Measurements from ENCODE around the gene SMCO2. TPM values are rescaled to one million over a fixed set of nuclear protein-coding genes. Genes with fewer than 3 reads are reported as not detected.
A peak's percentile ranks its signal among the peaks of the same experiment; 100 is the strongest.

The SMCO2 gene
- total RNA-seq, 1 experiment from 2014 or later = not detected

DNA sequence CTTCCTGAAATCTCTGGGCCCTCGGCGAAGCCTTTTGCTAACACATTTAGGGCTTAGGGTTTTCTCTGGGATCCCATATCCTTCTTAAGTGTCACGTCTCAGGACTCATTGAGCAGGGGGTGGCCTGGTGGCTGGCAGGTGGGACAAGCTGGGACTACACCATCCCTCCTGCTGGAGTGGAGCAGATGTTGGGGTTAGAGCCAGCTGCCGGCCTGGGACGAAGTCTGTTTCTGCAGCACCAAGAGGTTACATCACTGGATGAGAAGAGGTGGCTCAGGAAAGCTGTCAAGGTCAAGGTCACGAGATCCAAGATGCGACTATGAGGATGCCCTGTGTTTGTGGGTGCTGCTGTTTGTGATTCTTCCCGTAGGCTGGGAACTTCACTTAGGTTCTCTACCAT lies 16.3 kb downstream of the SMCO2 start:
- H3K4me1 ChIP-seq (replicated peaks) = peaks cover 29% of the 10 kb centered on the region

DNA sequence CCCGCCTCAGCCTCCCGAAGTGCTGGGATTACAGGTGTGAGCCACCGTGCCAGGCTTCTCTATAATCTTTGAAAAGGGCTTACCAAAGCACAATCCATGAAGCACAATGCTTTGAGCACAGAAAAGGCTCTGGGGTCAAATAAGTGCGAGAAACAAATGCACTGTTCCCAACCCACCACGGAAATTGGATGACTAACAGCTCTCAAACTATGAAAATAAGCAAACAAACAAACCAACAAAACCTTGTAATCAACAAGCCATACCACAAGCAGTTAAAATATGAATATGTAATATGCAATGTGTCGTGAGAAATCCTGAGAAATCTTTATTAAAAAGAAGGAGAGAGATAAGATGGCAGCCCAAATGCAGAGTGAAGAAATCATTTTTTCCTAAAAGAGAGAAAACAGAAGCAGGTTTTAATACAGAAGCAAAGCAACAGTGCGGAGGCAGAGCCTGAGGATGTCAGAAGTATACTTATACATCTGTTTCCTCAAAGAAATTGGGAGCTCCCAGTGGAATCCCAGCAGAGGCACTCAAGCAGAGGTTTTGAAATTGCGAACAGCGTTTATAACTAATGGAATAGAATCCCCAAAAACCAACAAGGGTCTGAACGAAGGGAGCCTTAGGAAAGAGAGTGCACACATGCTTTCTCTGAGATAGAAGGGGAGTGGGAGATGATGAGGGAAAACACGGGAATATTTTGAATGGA lies 17.1 kb downstream of the SMCO2 start:
- DNase-seq (ENCODE audit: low read depth in 1 of 2, low spot score in 2 of 2) = no peak
- Histone ChIP-seq H3K4me3 (no peak overlapping the region), H3K9me3 (replicated peaks) (no peaks in the 10 kb centered on the region), H3K36me3 (no peaks in the 10 kb centered on the region), H3K4me1 (replicated peaks) (peaks cover 29% of the 10 kb centered on the region), H3K27me3 (replicated peaks) (no peaks in the 10 kb centered on the region), H3K27ac (no peak overlapping the region)

More for the DNA sequence above, 16.3 kb downstream of the SMCO2 start:
- Histone ChIP-seq H3K36me3 (no peaks in the 10 kb centered on the region), H3K4me3 (no peak overlapping the region), H3K27me3 (replicated peaks) (no peaks in the 10 kb centered on the region), H3K27ac (no peak overlapping the region), H3K9me3 (replicated peaks) (no peaks in the 10 kb centered on the region)
- no peak for DNase-seq (ENCODE audit: low read depth in 1 of 2, low spot score in 2 of 2)

- Histone ChIP-seq H3K27ac (no peak overlapping the region), H3K4me3 (no peak overlapping the region), H3K4me1 (replicated peaks) (peaks cover 29% of the 10 kb centered on the region), H3K27me3 (replicated peaks) (no peaks in the 10 kb centered on the region), H3K36me3 (no peaks in the 10 kb centered on the region), H3K9me3 (replicated peaks) (no peaks in the 10 kb centered on the region)
- DNase-seq (ENCODE audit: low read depth in 1 of 2, low spot score in 2 of 2) = no peak
Observed at GRCh38 chr12:27464220-27464554, 17.7 kb downstream of the SMCO2 start.

DNA sequence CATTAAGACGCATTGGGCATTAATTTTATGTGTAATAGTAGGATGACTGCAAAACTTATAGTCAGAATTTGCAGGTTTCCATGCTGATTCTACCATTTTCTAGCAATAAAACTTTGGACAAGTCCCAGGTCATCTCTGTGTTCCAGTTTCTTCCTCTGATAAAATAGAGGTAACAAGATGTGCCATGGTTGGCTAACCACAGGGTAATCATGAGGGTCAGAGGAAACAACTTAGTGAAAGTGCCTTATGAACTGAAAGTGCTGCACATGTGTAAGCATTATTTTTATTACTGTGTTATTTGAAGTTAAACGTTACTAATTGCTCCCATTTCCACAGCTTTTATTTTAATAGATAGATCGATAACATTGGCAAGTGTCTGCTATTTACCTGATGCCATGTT lies 21.1 kb downstream of the SMCO2 start:
- H3K4me1 ChIP-seq (replicated peaks) = peaks cover 7% of the 10 kb centered on the region
- no peaks in the 10 kb centered on the region for H3K27me3 ChIP-seq (replicated peaks)
- no peaks in the 10 kb centered on the region for H3K36me3 ChIP-seq
- DNase-seq (ENCODE audit: low read depth in 1 of 2, low spot score in 2 of 2) = no peak
- H3K27ac ChIP-seq = no peak overlapping the region
- H3K4me3 ChIP-seq = no peak overlapping the region
- no peaks in the 10 kb centered on the region for H3K9me3 ChIP-seq (replicated peaks)

DNA sequence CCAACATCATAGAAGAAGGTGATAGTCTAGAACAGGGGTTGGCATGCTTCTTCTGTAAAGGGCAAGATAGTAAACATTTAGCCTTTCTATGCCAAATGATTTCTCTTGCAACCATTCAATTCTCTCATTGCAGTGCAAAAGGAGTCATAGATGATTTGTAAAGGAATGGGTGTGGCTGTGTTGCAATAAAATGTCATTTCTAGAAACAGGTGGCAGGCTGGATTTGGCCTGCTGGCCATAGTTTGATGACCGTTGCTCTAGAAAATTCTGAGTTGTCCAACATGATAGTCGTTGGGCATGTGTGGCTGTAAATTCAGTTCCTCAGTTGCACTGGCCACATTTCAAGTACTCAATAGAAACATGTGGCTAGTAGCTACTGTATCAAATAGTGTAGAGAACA lies 21.7 kb downstream of the SMCO2 start:
- no peak for DNase-seq (ENCODE audit: low read depth in 1 of 2, low spot score in 2 of 2)
- Histone ChIP-seq H3K4me1 (replicated peaks) (peaks cover 1% of the 10 kb centered on the region), H3K27me3 (replicated peaks) (no peaks in the 10 kb centered on the region), H3K9me3 (replicated peaks) (no peaks in the 10 kb centered on the region), H3K27ac (no peak overlapping the region), H3K36me3 (no peaks in the 10 kb centered on the region), H3K4me3 (no peak overlapping the region)

GRCh38 chr12:27469176-27469736 lies 22.7 kb downstream of the SMCO2 start:
- peaks cover 3% of the 10 kb centered on the region; the same call in 1 of the 2 replicates for H3K4me1 ChIP-seq (replicated peaks)
- no peak overlapping the region for H3K4me3 ChIP-seq
- no peaks in the 10 kb centered on the region for H3K36me3 ChIP-seq
- no peak overlapping the region for H3K27ac ChIP-seq
- H3K9me3 ChIP-seq (replicated peaks) = no peaks in the 10 kb centered on the region
- DNase-seq (ENCODE audit: low read depth in 1 of 2, low spot score in 2 of 2) = no peak
- no peaks in the 10 kb centered on the region for H3K27me3 ChIP-seq (replicated peaks)

DNA sequence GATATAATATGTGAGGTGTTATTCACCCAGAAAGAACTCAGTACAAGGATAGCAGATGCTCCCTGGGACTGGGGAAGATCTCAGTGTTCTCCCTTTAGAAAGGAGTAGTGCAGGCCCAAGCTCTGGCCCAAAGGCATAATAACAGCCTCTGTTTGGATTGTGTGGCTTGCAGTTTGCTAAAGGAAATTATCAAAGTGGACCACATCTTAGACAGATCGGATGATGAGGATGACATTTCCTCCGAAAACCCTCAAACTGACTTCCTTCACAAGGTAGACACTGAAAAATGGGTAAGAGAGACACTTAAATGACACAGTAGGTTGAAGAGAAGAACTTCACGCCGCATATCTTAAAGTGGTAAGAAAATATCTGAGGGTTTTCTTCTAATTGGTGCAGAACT lies 26.1 kb downstream of the SMCO2 start:
- H3K4me3 ChIP-seq = no peak overlapping the region
- no peaks in the 10 kb centered on the region for H3K36me3 ChIP-seq
- no peaks in the 10 kb centered on the region for H3K27me3 ChIP-seq (replicated peaks)
- H3K27ac ChIP-seq = no peak overlapping the region
- H3K9me3 ChIP-seq (replicated peaks) = peaks cover 5% of the 10 kb centered on the region; the same call in 1 of the 2 replicates
- peaks cover 8% of the 10 kb centered on the region; the same call in 1 of the 2 replicates for H3K4me1 ChIP-seq (replicated peaks)
- DNase-seq (ENCODE audit: low read depth in 1 of 2, low spot score in 2 of 2) = no peak

DNA sequence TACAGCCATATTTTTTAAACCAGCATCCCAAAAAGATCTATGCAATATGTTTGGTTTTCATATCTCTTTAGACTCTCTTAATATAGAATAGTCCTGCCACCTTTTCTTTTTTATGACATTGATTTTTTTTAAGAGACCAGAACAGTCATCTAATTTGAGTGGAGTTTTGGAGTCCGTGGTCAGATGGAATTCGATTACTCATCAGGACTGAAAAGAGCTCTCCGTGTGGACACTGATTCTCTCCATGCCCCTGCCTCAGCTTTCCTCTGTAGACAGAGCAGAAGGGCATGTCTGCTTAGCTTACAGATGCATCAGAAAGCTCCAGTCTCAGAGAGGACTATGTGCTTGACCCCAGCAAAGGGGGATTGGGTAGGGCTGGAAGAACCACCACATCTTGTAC lies 27.8 kb downstream of the SMCO2 start:
- Histone ChIP-seq H3K27ac (no peak overlapping the region), H3K27me3 (replicated peaks) (no peaks in the 10 kb centered on the region), H3K4me1 (replicated peaks) (peaks cover 8% of the 10 kb centered on the region; the same call in 1 of the 2 replicates), H3K36me3 (no peaks in the 10 kb centered on the region), H3K4me3 (no peak overlapping the region), H3K9me3 (replicated peaks) (peaks cover 5% of the 10 kb centered on the region; the same call in 1 of the 2 replicates)
- DNase-seq (ENCODE audit: low read depth in 1 of 2, low spot score in 2 of 2) = peak; percentile 30 to 48

DNA sequence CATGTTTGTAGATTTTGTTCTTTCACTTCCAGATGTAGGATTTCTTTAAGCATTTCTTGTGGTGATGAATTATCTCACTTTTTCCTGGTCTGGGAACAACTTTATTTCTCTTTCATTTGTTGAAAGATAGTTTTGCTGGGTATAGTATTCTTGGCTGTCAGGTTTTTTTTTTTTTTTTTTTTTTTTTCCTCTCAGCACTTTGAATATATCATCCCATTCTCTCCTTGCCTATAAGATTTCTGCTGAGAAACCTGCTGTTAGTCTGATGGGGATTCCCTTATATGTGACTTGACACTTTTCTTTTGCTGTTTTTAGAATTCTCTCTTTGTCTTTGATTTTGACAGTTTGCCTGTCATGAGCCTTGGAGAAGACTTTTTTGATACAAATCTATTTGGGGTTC lies 30.5 kb downstream of the SMCO2 start:
- H3K9me3 ChIP-seq (replicated peaks) = peaks cover 5% of the 10 kb centered on the region; the same call in 1 of the 2 replicates
- no peak overlapping the region for H3K27ac ChIP-seq
- H3K27me3 ChIP-seq (replicated peaks) = no peaks in the 10 kb centered on the region
- no peak overlapping the region for H3K4me3 ChIP-seq
- H3K36me3 ChIP-seq = no peaks in the 10 kb centered on the region
- no peak for DNase-seq (ENCODE audit: low read depth in 1 of 2, low spot score in 2 of 2)
- peaks cover 8% of the 10 kb centered on the region; the same call in 1 of the 2 replicates for H3K4me1 ChIP-seq (replicated peaks)

GRCh38 chr12:27478949-27479348 lies 32.4 kb downstream of the SMCO2 start:
- Histone ChIP-seq H3K27me3 (replicated peaks) (no peaks in the 10 kb centered on the region), H3K9me3 (replicated peaks) (peaks cover 5% of the 10 kb centered on the region; the same call in 1 of the 2 replicates)

DNA sequence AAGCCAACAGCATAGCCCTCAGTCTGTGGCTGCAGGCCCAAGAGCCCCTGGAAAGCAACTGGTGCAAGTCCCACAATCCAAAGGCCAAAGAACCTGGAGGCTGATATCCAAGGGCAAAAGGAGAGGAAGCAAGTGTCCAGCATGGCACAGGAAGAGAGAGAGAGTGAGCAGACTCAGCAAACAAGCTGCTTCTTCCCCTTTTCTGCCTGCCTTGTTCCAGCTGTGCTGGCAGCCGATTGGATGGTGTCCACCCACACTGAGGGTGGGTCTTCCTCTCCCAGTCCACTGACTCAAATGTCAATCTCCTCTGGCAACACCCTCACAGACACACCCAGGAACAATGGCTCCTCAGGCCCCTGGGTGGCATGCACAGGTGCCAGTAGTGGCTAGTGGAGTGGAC lies 33.5 kb downstream of the SMCO2 start:
- Histone ChIP-seq H3K4me1 (replicated peaks) (no peaks in the 10 kb centered on the region), H3K36me3 (no peaks in the 10 kb centered on the region), H3K27me3 (replicated peaks) (no peaks in the 10 kb centered on the region), H3K9me3 (replicated peaks) (peaks cover 5% of the 10 kb centered on the region; the same call in 1 of the 2 replicates), H3K27ac (no peak overlapping the region), H3K4me3 (no peak overlapping the region)
- DNase-seq (ENCODE audit: low read depth in 1 of 2, low spot score in 2 of 2) = no peak

More at GRCh38 chr12:27478949-27479348, 32.4 kb downstream of the SMCO2 start:
- H3K27ac ChIP-seq = no peak overlapping the region
- peaks cover 8% of the 10 kb centered on the region; the same call in 1 of the 2 replicates for H3K4me1 ChIP-seq (replicated peaks)
- H3K4me3 ChIP-seq = no peak overlapping the region
- DNase-seq (ENCODE audit: low read depth in 1 of 2, low spot score in 2 of 2) = no peak
- no peaks in the 10 kb centered on the region for H3K36me3 ChIP-seq

DNA sequence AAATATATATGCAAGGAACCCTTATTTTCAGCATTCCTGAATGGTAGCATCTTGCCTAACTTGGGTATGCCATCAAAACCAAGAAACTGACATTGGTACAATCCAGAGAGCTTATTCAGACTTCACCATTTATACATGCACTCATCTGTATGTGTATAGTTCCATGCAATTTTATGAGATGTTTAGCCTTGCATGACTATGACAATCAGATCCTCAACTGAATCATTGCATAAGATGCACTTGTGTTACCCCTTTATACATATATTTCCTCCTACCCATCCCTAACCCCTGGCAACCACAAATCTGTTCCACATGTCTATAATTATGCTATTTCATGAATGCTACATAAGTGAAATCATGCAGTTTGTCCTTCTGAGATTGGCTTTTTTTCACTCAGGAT lies 40.4 kb downstream of the SMCO2 start:
- no peaks in the 10 kb centered on the region for H3K27me3 ChIP-seq (replicated peaks)
- H3K27ac ChIP-seq = no peak overlapping the region
- no peaks in the 10 kb centered on the region for H3K4me1 ChIP-seq (replicated peaks)
- no peak for DNase-seq (ENCODE audit: low read depth in 1 of 2, low spot score in 2 of 2)
- H3K36me3 ChIP-seq = no peaks in the 10 kb centered on the region
- no peaks in the 10 kb centered on the region for H3K9me3 ChIP-seq (replicated peaks)
- H3K4me3 ChIP-seq = no peak overlapping the region

GRCh38 chr12:27488479-27488878 lies 41.9 kb downstream of the SMCO2 start:
- H3K27ac ChIP-seq = no peak overlapping the region
- H3K27me3 ChIP-seq (replicated peaks) = no peaks in the 10 kb centered on the region
- H3K36me3 ChIP-seq = no peaks in the 10 kb centered on the region
- H3K4me3 ChIP-seq = no peak overlapping the region
- DNase-seq (ENCODE audit: low read depth in 1 of 2, low spot score in 2 of 2) = no peak
- no peaks in the 10 kb centered on the region for H3K9me3 ChIP-seq (replicated peaks)
- H3K4me1 ChIP-seq (replicated peaks) = no peaks in the 10 kb centered on the region

DNA sequence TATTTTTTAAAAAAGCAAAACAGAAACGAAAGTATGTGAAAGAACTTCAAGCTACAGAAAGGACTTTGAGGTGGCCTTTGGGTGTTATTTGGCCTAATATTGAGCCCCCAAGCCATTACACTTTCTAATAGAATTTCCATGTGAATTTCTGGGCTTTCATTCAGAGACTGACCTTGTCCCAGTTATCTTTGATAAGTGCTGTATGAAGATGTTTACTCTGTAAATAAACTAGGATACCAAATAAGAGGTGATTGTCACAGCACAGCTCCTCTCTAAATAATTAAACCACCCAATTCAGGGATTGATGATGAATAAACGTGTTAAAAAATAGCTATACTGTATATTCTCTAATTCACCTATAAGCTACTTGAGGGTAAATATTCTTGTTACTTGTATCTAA lies 44.7 kb downstream of the SMCO2 start:
- Histone ChIP-seq H3K4me1 (replicated peaks) (no peaks in the 10 kb centered on the region), H3K36me3 (no peaks in the 10 kb centered on the region), H3K4me3 (no peak overlapping the region), H3K27me3 (replicated peaks) (no peaks in the 10 kb centered on the region), H3K27ac (no peak overlapping the region), H3K9me3 (replicated peaks) (no peaks in the 10 kb centered on the region)
- DNase-seq (ENCODE audit: low read depth in 1 of 2, low spot score in 2 of 2) = no peak
